HG03039 (cell line): Measurements from ENCODE around the gene SCO2.

Experiments used
- ATAC-seq: cut with Tn5 transposase; IDR thresholded peaks from one replicate; pipeline ENCODE4 v1.9.1; 2021; ENCODE audit warnings: mild to moderate bottlenecking, moderate library complexity; ENCODE audit not compliant: unreplicated experiment

SCO2 gene

DNA sequence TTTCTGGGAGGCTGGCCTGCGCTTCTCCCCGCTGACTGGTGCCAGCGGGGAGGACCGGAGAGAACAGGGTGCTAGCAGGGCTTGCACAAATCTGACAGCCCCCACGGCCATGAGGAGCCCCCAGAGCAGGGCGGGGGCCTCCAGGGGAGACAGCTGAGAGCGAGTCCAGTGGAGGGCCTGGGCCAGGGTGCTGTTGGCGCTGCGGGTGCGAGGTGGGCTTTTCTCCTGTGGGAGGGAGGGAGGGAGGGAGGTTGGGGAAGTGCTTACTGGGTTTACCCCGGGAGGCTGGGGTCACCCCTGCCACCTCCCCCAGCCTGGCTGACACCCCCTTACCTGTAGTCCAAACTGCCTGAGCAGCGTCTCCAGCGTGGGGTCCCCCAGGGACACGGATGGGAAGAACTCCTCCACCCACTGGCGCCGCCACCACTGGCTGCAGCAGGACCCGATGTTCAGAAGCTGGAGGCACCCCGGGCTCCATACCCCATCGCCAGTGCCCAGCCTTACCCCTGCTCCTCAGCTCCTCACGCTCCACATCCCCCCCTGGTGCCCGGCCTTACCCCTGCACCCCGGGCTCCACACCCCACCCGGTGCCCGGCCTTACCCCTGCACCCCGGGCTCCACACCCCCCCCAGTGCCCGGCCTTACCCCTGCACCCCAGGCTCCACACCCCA, 21.8 kb downstream of the SCO2 start:
- ATAC-seq, result no peak

DNA sequence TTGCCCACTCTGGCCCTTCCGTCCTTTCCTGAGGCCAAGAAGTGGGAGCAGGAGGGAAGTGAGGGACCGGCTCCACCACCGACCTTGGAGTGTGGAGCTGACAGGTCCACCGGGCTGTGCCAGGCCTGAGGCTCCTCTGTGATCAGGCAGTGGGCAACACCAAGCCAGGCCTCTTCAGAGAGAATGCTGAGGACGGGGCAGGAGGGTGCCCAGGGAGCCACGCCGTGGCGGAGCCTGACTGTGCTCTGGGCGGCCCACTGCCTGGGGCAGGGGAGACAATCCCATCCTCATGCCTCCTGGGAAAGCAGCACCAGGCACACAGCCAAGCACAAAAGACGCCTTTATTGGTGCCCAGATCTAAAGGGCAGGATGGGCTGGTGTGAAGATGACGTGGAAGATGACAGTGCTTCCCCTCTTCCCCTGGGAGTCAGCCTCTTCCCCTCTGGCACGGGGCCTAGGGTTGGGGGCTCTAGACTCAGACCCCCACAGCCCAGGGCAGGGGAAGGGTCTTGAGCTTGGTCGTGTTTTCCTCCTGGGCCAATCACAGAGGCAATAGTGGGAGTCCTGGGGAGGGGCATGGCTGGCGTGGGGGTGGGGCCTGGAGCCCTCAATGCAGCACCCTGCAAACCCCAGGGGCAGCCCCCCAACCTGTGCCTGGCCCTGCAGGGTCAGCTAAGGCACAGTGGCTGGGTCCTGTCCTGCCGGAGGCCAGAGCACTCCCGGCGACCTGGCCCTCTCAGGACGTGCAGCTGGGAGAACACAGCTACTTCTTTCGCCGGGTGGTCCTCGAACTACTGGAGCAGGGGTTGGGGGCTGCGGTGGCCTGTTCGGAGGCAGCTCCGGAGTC, 22.5 kb downstream of the SCO2 start:
- no peak for ATAC-seq

DNA sequence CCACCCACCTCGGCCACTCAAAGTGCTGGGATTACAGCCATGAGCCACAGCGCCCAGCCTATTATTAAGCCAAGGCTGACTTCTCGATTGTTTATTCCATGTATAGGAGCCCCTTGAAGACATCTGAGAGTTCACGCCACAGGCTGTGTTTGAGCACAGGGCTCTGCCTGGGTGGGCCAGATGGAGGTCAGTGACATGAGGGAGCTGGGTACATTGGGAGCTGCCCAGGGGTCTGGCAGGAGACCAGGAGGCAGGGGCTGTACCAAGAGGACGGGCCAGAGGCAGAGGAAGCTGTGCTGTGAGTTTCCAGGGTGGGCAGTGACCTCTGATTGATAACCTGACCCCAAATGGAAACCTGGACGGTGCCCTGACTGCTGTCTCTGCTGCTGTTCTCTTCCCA, 23.3 kb downstream of the SCO2 start:
- no peak for ATAC-seq

DNA sequence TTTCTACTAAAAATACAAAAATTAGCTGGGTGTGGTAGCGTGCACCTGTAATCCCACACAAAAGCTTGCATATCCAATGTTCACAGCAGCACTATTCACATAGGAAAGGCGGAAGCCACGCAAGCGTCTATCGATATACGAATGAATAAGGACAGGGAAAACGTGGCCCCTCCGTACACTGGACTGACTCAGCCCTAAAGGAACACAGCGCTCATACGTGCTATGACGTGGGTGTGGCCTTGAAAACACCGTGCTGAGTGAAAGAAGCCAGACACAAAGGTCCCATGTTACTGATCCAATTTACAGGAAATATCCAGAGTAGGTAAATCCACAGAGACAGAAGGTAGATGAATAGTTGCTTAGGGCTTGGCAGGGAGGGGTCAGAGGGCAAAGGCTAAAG, 24.9 kb downstream of the SCO2 start:
- no peak for ATAC-seq

DNA sequence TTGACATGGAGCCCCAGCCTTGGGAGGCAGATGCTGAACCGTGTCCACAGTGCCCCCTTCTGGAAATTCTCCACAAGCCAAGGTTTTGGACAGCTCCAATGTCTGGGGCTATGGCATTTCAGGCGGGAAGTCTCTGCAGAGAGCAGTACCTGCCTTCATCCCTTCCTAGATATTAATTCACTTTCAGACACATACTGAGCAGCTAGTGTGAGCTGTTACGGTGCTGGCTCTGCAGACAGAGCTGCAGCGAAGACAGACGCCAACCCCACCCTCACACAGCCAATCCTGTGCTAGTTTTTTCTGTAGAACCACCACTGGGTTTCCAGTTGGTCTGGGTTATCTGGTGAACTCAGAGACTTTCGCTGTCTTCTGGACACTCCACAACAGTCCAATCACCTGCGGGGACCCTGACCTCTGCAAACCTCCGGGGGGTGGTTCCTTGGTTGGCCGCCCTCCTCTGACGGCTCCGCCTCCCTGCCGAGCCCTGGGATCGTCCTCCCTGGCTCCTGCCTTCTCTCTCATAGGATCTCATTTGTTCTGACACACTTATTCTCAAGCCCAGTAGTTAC, 27.0 kb downstream of the SCO2 start:
- ATAC-seq, result no peak

DNA sequence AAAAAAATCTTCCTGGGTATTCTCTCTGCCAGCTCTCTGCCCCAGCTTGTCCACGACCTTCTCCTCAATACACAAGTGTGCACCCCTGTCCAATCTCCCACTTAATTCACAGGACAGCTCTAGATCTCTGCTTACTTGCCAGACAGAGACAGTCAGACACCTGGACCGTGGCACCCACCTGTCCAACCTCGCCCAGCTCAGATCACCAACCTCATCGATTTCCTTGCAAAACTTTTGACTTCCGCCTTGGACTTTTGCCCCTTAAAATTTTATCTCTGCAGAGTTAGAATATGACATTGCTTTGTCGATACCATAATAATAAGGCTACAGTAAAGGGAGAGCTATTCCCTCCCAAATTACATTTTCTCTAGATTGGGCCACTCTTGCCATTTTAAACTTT, 28.3 kb downstream of the SCO2 start:
- no peak for ATAC-seq

DNA sequence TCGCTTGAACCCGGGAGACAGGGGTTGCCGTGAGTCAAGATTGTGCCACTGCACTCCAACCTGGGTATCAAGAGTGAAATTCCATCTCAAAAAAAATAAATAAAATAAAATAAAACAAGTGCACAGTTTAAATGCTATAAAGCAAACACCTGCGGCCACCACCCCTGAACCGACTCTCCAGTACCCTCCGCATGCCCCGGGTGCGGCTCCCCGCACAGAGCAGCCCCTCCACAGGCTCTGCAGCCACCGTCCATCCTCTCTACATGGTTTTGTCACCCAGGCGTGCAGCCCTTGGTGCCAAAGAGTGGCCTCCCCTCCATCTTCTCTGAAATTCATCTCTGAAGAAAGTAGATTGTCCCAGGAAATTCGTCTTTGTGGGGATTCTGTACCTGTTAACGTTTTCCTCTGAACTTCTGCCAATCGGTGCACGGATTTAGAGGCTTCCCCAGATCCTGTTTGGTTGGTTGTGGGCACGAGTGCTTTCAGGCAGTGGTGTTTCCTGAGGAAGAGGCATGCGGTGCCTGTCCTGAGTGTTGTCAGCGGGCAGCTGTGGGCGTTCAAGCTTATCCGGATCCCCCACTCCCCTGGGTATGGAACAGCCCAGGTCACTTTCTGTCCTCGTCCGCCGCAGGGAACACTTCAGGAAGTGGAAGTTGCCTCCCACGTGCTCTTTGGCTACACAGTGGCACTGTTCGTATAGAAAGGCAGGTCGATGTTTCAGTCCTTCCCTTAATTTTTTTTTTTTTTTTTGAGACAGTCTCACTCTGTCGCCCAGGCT, 34.7 kb downstream of the SCO2 start:
- ATAC-seq, result no peak

DNA sequence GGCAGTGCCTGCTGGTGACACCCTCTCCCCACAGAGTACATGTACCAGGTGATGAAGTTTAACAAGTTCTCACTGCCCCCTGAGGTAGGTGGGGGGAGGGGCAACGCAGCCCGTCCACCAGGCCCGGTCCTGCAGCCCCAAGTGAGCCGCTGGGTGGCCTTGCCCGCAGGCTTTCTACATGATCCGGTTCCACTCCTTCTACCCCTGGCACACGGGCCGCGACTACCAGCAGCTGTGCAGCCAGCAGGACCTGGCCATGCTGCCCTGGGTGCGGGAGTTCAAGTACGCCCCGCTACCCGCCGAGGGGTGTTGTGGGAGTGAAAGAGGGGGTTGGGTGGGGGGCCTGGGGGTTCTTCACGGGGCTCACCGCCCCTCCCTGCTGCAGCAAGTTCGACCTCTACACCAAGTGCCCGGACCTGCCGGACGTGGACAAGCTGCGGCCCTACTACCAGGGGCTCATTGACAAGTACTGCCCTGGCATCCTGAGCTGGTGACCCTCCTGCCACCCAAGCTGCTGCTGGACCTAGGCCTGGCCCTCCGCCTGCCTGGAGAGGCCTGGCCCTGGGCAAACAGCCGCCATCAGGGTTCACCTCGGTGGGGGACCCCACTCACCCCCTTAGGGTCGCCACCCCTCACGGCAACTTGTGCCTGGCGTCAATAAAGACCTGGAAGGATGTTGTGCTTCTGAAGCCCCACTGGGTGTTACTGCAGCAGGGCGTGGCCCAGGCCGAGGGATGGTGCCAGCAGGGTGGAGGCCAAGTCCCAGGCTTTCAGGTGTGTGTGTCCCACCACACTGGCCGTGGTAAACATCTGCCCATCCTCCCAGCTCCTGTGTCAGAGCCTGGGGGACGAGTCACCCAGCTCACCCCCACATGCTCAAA, 35.8 kb downstream of the SCO2 start:
- ATAC-seq, result no peak

DNA sequence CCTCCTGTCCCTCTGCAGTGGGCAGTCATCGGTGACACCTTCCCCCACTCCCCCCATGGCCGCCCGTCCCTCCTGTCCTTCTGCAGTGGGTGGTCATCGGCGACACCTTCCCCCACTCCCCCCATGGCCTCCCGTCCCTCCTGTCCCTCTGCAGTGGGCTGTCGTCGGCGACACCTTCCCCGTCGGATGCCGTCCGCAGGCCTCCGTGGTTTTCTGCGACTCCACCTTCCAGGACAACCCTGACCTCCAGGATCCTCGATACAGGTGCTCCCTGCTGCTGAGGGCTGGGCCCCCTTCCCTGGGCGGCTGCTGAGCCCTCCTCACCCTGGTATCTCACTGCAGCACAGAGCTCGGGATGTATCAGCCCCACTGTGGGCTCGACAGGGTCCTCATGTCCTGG, 36.5 kb downstream of the SCO2 start:
- ATAC-seq, result no peak

DNA sequence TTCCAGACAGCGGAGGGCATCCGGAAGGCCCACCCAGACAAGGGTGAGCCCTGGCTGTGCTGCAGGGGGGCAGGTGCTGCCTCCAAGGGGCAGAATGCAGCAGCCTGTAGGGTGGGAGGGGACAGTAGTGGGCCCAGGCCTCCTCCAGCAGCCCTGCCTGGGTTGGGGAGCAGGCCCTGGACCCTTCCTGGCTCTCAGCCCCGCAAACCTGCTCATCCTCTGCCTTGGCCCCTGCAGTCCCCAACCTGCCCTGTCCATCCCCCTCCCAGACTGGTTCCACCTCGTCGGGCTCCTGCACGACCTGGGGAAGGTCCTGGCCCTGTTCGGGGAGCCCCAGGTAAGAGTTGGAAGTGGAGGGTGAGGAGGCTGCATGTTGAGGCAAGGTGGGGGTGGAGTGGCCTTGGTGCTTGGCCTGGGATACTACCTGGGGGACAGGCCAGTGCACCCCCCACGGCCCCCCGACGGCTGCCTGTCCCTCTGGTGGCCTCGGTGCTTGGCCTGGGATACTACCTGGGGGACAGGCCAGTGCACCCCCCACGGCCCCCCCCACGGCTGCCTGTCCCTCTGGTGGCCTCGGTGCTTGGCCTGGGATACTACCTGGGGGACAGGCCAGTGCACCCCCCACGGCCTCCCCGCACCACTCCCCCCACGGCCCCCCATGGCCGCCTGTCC, 37.3 kb downstream of the SCO2 start:
- no peak for ATAC-seq

DNA sequence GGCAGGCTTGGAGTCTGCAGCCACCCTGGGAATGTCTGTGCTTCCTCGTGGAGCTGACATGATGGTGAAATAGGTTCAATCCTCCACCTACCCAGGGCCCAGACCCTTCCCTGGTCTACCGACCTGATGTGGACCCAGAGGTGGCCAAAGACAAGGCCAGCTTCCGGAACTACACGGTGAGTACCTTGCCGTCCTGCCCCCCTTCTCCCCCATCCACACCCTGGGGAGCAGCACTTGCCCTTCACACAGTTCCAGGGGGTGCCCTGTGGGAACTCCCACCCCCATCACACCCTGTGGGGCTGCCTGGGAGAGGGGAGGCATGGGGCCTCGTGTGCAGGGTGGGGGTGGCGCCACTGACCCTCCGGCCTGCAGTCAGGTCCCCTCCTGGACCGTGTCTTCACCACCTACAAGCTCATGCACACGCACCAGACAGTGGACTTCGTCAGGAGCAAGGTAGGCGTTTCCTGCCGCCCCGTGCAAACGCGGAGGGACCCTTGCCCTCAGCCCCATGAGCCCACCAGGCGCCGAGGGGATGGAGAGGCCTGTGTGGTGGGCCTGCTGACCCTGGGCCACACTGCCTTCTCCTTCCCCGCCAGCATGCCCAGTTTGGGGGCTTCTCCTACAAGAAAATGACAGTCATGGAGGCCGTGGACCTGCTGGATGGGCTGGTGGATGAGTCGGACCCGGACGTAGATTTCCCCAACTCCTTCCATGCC, 38.0 kb downstream of the SCO2 start:
- ATAC-seq, result no peak

DNA sequence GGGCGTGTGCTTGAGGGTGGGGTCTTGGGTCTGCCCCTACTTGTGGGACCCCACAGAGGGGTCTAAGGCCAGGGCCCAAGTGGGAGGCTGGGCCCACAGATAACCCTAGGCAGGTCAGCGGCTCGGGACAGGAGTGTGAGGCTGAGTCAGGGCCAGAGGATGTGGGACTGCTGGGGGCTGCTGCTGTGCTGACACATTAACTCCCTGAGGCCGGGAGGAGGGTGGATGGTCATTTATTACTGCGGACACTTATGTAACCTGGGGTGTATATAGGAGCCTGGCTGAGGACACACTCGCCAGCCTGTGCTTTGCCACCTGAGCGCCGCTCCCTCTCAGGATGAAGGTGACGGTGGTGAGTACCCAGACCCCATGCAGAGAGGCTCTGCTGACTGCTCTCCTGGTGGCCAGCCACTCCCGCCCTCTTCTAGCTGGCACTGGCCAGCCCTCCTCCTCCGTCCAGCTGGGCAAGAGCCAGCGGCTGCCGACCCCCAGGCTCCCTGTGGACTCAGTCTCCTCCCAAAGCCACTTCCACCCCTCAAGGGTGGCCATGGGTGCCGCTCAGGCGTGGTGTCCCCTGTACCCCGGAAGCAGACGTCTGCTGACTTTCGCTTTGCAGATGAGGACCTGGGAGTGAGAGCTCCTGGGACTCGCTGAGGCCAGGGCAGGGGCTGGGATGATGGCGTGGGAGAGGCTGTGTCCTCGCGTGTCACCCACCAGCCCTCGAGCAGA, 38.7 kb downstream of the SCO2 start, which contains the start of gene MIOX:
TSS of gene MIOX (plus strand) at position 299 of the 729 bp plus-strand sequence. CDS start at position 338, 39 bp downstream.
- ATAC-seq, result no peak

DNA sequence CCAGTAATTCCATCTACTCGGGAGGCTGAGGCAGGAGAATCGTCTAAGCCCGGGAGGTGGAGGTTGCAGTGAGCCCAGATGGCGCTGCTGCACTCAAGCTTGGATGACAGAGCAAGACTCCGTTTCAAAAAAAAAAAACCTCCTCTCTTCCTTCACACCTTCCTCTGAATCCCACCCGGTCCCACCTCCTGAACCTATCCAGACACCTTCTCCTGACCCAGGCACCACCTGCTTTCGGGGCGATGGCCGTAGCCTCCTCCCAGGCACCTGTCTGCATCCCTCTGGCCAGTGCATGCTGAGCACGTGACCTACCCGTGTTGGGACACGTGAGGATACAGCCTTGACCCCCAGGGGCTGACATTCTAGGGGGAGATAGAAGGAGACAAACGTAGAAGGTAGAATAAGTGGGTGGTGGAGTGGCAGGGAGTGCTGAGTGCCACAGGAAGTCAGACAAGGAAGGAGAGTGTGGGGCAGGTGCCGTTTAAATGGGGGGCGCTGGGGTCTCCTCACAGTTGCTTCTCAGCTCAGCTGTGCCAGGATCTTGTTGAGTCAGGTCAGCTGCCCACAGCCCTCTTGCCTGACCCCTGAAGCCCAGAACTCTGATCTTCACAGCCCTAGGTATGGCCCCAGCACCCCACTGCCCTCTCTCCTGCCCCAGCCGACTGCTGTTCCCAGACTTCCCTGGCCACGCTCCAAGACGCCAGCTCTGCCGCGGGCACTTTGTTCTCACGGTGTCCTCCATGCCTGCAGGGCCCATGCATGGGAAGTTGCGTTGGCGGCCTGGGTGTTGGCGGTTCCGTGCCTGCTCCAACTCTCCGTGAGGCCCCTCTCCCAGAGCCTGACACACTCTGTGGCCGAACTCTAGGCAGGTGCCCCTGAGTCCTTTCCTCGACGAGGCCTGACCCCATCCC, 39.9 kb downstream of the SCO2 start:
- no peak for ATAC-seq

DNA sequence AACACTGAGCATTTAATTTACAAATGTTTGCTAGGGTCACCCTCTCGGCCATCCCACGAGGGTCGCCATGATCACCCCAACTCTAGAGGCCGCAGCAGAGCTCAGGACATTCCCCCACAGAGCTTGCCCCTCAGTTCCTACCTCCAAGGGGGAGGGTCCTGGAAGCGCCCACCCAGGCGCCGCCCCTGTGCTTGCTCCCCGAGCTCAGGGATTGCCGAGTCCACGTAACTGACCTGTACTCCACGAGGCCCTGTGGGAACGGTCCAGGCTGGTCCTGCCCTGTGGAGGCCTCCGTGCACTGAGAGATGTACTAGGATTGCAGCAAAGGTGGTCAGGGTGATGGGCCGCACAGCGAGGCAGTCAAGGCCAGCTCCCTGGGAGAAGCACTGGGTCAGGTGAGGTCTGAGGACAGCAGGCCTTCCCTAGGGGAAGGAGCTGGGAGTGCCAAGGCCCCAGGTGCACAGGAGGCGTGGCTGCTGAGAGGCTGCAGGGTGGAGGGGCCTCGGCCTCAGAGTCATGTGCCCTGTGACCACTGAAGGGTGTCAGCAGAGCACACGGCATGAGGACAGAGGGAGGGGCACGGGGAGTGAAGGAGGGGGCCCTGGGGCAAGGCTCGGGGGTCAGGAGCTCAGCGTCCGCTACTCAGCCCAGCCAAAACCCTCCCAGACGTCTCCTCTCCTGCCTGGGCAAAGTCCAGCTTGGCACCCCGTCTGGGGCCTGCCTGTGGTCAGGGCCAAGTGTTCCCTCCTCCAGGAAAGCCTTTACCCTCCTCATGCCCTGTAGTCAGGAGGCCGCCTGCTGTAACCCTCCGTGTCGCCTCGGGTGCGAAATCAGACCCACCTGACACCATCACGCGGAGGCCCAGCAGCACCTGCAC, 41.2 kb downstream of the SCO2 start:
- no peak for ATAC-seq

DNA sequence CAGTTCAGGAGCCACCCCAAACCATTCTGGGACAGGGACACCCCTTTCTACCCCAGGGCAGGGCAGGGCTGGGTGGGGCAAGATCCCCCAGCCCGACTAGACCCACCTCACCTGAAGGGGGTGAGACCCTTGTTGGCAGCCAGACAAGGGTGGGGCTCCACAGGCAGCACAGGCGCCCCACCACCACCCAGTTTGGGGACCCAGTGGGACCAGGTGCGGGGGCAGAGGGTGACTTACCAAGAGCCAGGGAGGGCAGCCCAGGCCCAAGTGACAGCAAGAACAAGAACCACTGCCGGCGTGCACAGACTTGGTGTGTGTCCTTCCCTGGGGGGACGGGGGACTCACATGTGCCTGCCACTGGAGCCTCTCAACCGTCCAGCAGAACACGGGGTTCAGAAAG, 41.8 kb downstream of the SCO2 start:
- no peak for ATAC-seq

DNA sequence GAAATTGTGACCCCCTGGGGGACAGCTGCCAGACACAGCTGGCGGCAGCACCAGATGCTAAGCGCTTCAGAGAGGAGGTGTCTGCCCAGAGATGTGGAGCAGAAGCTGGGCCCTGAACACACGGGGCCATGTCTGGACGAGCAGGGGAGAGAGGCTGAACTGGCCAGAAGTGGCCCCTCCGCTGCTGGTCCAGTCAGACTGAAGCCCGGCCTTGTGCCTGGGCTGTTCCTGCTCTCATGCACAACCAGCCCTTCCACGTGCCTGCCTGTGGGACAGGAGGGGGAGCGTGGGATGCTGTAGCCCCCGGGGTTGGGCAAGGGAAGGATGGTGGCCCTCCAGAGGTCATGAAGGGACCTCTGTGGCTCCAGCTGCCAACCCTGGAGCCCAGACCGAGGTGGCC, 42.3 kb downstream of the SCO2 start:
- no peak for ATAC-seq
